ENCODE results near the gene PHETA2.
A peak's percentile ranks its signal among the peaks of the same experiment; 100 is the strongest.

Gene PHETA2

GRCh38 chr22:42060489-42060888, 13.6 kb upstream of the PHETA2 start:
- no peak overlapping the region for H3K9ac ChIP-seq (ENCODE audit: low read length in 2 of 2)
- no peak overlapping the region for H3K27ac ChIP-seq (ENCODE audit: low read length)
- H3K4me3 ChIP-seq (ENCODE audit: low read length in 2 of 2): no peak overlapping the region
- no peaks in the 10 kb centered on the region for H3K4me1 ChIP-seq (ENCODE audit: control insufficient read depth, insufficient read depth, low read length)
- H3K36me3 ChIP-seq (ENCODE audit: control insufficient read depth in 2 of 2, insufficient read depth in 2 of 2, low read length in 2 of 2): peaks cover 32 to 38% of the 10 kb centered on the region in 2 donors
- no peaks in the 10 kb centered on the region for H3K27me3 ChIP-seq (ENCODE audit: control insufficient read depth in 1 of 2, insufficient read depth in 2 of 2, low read length in 2 of 2)
- H3K9me3 ChIP-seq (ENCODE audit: control insufficient read depth in 2 of 2, low read length in 2 of 2): no peaks in the 10 kb centered on the region

GRCh38 chr22:42061041-42061440, 13.0 kb upstream of the PHETA2 start:
- Histone ChIP-seq H3K4me3 (ENCODE audit: low read length in 2 of 2) (no peak overlapping the region), H3K9me3 (ENCODE audit: control insufficient read depth in 2 of 2, low read length in 2 of 2) (no peaks in the 10 kb centered on the region), H3K9ac (ENCODE audit: low read length in 2 of 2) (no peak overlapping the region), H3K36me3 (ENCODE audit: control insufficient read depth in 2 of 2, insufficient read depth in 2 of 2, low read length in 2 of 2) (peaks cover 34 to 38% of the 10 kb centered on the region in 2 donors), H3K4me1 (ENCODE audit: control insufficient read depth, insufficient read depth, low read length) (no peaks in the 10 kb centered on the region), H3K27ac (ENCODE audit: low read length) (no peak overlapping the region), H3K27me3 (ENCODE audit: control insufficient read depth in 1 of 2, insufficient read depth in 2 of 2, low read length in 2 of 2) (no peaks in the 10 kb centered on the region)

GRCh38 chr22:42062506-42063170, 11.4 kb upstream of the PHETA2 start:
- Histone ChIP-seq H3K36me3 (ENCODE audit: control insufficient read depth in 2 of 2, insufficient read depth in 2 of 2, low read length in 2 of 2) (peaks cover 40 to 47% of the 10 kb centered on the region in 2 donors), H3K9me3 (ENCODE audit: control insufficient read depth in 2 of 2, low read length in 2 of 2) (no peaks in the 10 kb centered on the region), H3K27me3 (ENCODE audit: control insufficient read depth in 1 of 2, insufficient read depth in 2 of 2, low read length in 2 of 2) (no peaks in the 10 kb centered on the region), H3K4me3 (ENCODE audit: low read length in 2 of 2) (no peak overlapping the region), H3K4me1 (ENCODE audit: control insufficient read depth, insufficient read depth, low read length) (no peaks in the 10 kb centered on the region), H3K9ac (ENCODE audit: low read length in 2 of 2) (no peak overlapping the region), H3K27ac (ENCODE audit: low read length) (no peak overlapping the region)

GRCh38 chr22:42064629-42065028, 9.4 kb upstream of the PHETA2 start:
- peaks cover 2% of the 10 kb centered on the region for H3K4me1 ChIP-seq (ENCODE audit: control insufficient read depth, insufficient read depth, low read length)
- no peak overlapping the region for H3K27ac ChIP-seq (ENCODE audit: low read length)
- H3K4me3 ChIP-seq (ENCODE audit: low read length in 2 of 2): no peak overlapping the region
- H3K9me3 ChIP-seq (ENCODE audit: control insufficient read depth in 2 of 2, low read length in 2 of 2): no peaks in the 10 kb centered on the region
- peaks cover 35 to 48% of the 10 kb centered on the region in 2 donors for H3K36me3 ChIP-seq (ENCODE audit: control insufficient read depth in 2 of 2, insufficient read depth in 2 of 2, low read length in 2 of 2)
- H3K27me3 ChIP-seq (ENCODE audit: control insufficient read depth in 1 of 2, insufficient read depth in 2 of 2, low read length in 2 of 2): no peaks in the 10 kb centered on the region
- no peak overlapping the region for H3K9ac ChIP-seq (ENCODE audit: low read length in 2 of 2)

- Histone ChIP-seq H3K27me3 (ENCODE audit: control insufficient read depth in 1 of 2, insufficient read depth in 2 of 2, low read length in 2 of 2) (no peaks in the 10 kb centered on the region), H3K36me3 (ENCODE audit: control insufficient read depth in 2 of 2, insufficient read depth in 2 of 2, low read length in 2 of 2) (peaks cover 29 to 39% of the 10 kb centered on the region in 2 donors)
Measured at GRCh38 chr22:42065438-42066125, 8.5 kb upstream of the PHETA2 start.

GRCh38 chr22:42066126-42066761, 7.8 kb upstream of the PHETA2 start:
- Histone ChIP-seq H3K9ac (ENCODE audit: low read length in 2 of 2) (no peak overlapping the region), H3K4me3 (ENCODE audit: low read length in 2 of 2) (no peak overlapping the region), H3K9me3 (ENCODE audit: control insufficient read depth in 2 of 2, low read length in 2 of 2) (no peaks in the 10 kb centered on the region), H3K36me3 (ENCODE audit: control insufficient read depth in 2 of 2, insufficient read depth in 2 of 2, low read length in 2 of 2) (peaks cover 24 to 32% of the 10 kb centered on the region in 2 donors), H3K4me1 (ENCODE audit: control insufficient read depth, insufficient read depth, low read length) (peaks cover 14% of the 10 kb centered on the region), H3K27ac (ENCODE audit: low read length) (no peak overlapping the region), H3K27me3 (ENCODE audit: control insufficient read depth in 1 of 2, insufficient read depth in 2 of 2, low read length in 2 of 2) (no peaks in the 10 kb centered on the region)

More at GRCh38 chr22:42065438-42066125, 8.5 kb upstream of the PHETA2 start:
- H3K27ac ChIP-seq (ENCODE audit: low read length): no peak overlapping the region
- no peaks in the 10 kb centered on the region for H3K9me3 ChIP-seq (ENCODE audit: control insufficient read depth in 2 of 2, low read length in 2 of 2)
- no peak overlapping the region for H3K4me3 ChIP-seq (ENCODE audit: low read length in 2 of 2)
- peaks cover 10% of the 10 kb centered on the region for H3K4me1 ChIP-seq (ENCODE audit: control insufficient read depth, insufficient read depth, low read length)
- H3K9ac ChIP-seq (ENCODE audit: low read length in 2 of 2): no peak overlapping the region

GRCh38 chr22:42066937-42067336, 7.1 kb upstream of the PHETA2 start:
- no peak overlapping the region for H3K27ac ChIP-seq (ENCODE audit: low read length)
- no peaks in the 10 kb centered on the region for H3K9me3 ChIP-seq (ENCODE audit: control insufficient read depth in 2 of 2, low read length in 2 of 2)
- no peaks in the 10 kb centered on the region for H3K27me3 ChIP-seq (ENCODE audit: control insufficient read depth in 1 of 2, insufficient read depth in 2 of 2, low read length in 2 of 2)
- peaks cover 21 to 31% of the 10 kb centered on the region in 2 donors for H3K36me3 ChIP-seq (ENCODE audit: control insufficient read depth in 2 of 2, insufficient read depth in 2 of 2, low read length in 2 of 2)
- peaks cover 21% of the 10 kb centered on the region for H3K4me1 ChIP-seq (ENCODE audit: control insufficient read depth, insufficient read depth, low read length)
- H3K4me3 ChIP-seq (ENCODE audit: low read length in 2 of 2): no peak overlapping the region
- no peak overlapping the region for H3K9ac ChIP-seq (ENCODE audit: low read length in 2 of 2)

- peaks cover 18 to 26% of the 10 kb centered on the region in 2 donors for H3K36me3 ChIP-seq (ENCODE audit: control insufficient read depth in 2 of 2, insufficient read depth in 2 of 2, low read length in 2 of 2)
- no peak overlapping the region for H3K4me3 ChIP-seq (ENCODE audit: low read length in 2 of 2)
- H3K9me3 ChIP-seq (ENCODE audit: control insufficient read depth in 2 of 2, low read length in 2 of 2): no peaks in the 10 kb centered on the region
- H3K9ac ChIP-seq (ENCODE audit: low read length in 2 of 2): no peak overlapping the region
- H3K27ac ChIP-seq (ENCODE audit: low read length): no peak overlapping the region
- H3K27me3 ChIP-seq (ENCODE audit: control insufficient read depth in 1 of 2, insufficient read depth in 2 of 2, low read length in 2 of 2): no peaks in the 10 kb centered on the region
- peaks cover 21% of the 10 kb centered on the region for H3K4me1 ChIP-seq (ENCODE audit: control insufficient read depth, insufficient read depth, low read length)
Measured at GRCh38 chr22:42067671-42068251, 6.3 kb upstream of the PHETA2 start.

GRCh38 chr22:42068291-42068690, 5.8 kb upstream of the PHETA2 start:
- Histone ChIP-seq H3K27ac (ENCODE audit: low read length) (no peak overlapping the region), H3K4me3 (ENCODE audit: low read length in 2 of 2) (no peak overlapping the region), H3K9me3 (ENCODE audit: control insufficient read depth in 2 of 2, low read length in 2 of 2) (no peaks in the 10 kb centered on the region), H3K27me3 (ENCODE audit: control insufficient read depth in 1 of 2, insufficient read depth in 2 of 2, low read length in 2 of 2) (no peaks in the 10 kb centered on the region), H3K4me1 (ENCODE audit: control insufficient read depth, insufficient read depth, low read length) (peaks cover 22% of the 10 kb centered on the region), H3K9ac (ENCODE audit: low read length in 2 of 2) (no peak overlapping the region), H3K36me3 (ENCODE audit: control insufficient read depth in 2 of 2, insufficient read depth in 2 of 2, low read length in 2 of 2) (peaks cover 18 to 24% of the 10 kb centered on the region in 2 donors)

- Histone ChIP-seq H3K4me1 (ENCODE audit: control insufficient read depth, insufficient read depth, low read length) (peaks cover 38% of the 10 kb centered on the region), H3K27me3 (ENCODE audit: control insufficient read depth in 1 of 2, insufficient read depth in 2 of 2, low read length in 2 of 2) (no peaks in the 10 kb centered on the region), H3K9me3 (ENCODE audit: control insufficient read depth in 2 of 2, low read length in 2 of 2) (no peaks in the 10 kb centered on the region), H3K36me3 (ENCODE audit: control insufficient read depth in 2 of 2, insufficient read depth in 2 of 2, low read length in 2 of 2) (peaks cover 13 to 21% of the 10 kb centered on the region in 2 donors), H3K4me3 (ENCODE audit: low read length in 2 of 2) (peak overlapping the region; percentile 80 to 86), H3K27ac (ENCODE audit: low read length) (peak overlapping the region; percentile 88), H3K9ac (ENCODE audit: low read length in 2 of 2) (peak overlapping the region; percentile 83 to 85)
Measured at GRCh38 chr22:42069801-42070516, 4.1 kb upstream of the PHETA2 start.

All from stomach smooth muscle (tissue), 2 donors.